ENCODE data around the gene SBSN.

DNA sequence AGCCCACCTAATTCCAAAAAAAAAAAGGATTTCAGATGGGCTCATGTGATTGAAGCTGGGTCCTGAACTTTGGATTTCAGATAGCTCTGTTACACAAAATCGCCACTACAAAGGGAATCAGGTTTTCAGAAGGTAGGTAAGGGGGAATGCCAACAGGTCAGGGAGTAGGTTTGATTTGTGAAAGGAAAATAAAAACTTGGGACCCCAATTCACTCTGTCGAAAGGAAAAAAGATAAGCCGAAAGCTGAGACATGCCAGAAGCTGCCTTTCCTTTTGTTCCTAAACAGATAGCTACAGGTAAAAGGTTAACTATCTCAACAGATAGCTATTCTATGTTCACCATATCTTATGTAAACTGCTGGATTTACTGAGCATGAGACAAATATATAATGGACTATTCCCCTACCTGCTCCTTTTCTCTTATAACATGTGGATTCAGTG is 41.8 kb downstream of the SBSN start:
- TF ChIP-seq POLR2A (IDR thresholded peaks at IDR 0.05; ENCODE audit: low read length) (no peak), GATA1 (IDR thresholded peaks at IDR 0.05; ENCODE audit: low read depth, low read length) (no peak)

Data from erythroblast (primary cell).